ENCODE measurements around the gene LACTBL1. TPM values are rescaled to one million over a fixed set of nuclear protein-coding genes. Genes with fewer than 3 reads are reported as not detected.
A peak's percentile ranks its signal among the peaks of the same experiment; 100 is the strongest.
"Not testable (repeated sequence)": the region's sequence is repeated elsewhere in the genome, so short reads cannot be mapped to it uniquely, and the experiment has no call there.

Gene LACTBL1
- total RNA-seq, 1 donor from 2014 or later = not detected

- DNase-seq (ENCODE audit: low read depth) = peak; percentile 65
Measured at GRCh38 chr1:22976461-22977243, 4.0 kb upstream of the LACTBL1 start.

- no peak for DNase-seq (ENCODE audit: low read depth)
Measured at GRCh38 chr1:22976127-22976460, 3.4 kb upstream of the LACTBL1 start.

GRCh38 chr1:22975694-22976093 lies 3.0 kb upstream of the LACTBL1 start:
- DNase-seq (ENCODE audit: low read depth) = peak; percentile 16

GRCh38 chr1:22971611-22972405 lies 858 bp downstream of the LACTBL1 start:
- peak; percentile 15 for DNase-seq (ENCODE audit: low read depth)

GRCh38 chr1:22971161-22971560 lies 1.5 kb downstream of the LACTBL1 start:
- no peak for DNase-seq (ENCODE audit: low read depth)

- no peak for DNase-seq (ENCODE audit: low read depth)
Measured at GRCh38 chr1:22970096-22970495, 2.6 kb downstream of the LACTBL1 start.

- peak; percentile 26 for DNase-seq (ENCODE audit: low read depth)
Measured at GRCh38 chr1:22969304-22969709, 3.4 kb downstream of the LACTBL1 start.

- DNase-seq (ENCODE audit: low read depth) = no peak
Measured at GRCh38 chr1:22967833-22968232, 4.8 kb downstream of the LACTBL1 start.

- no peak for DNase-seq (ENCODE audit: low read depth)
Measured at GRCh38 chr1:22966309-22966708, 6.4 kb downstream of the LACTBL1 start.

GRCh38 chr1:22963044-22963677 lies 9.5 kb downstream of the LACTBL1 start:
- DNase-seq (ENCODE audit: low read depth) = no peak

GRCh38 chr1:22962558-22962957 lies 10.1 kb downstream of the LACTBL1 start:
- no peak for DNase-seq (ENCODE audit: low read depth)

- DNase-seq (ENCODE audit: low read depth) = no peak
Measured at GRCh38 chr1:22959545-22960360, 12.9 kb downstream of the LACTBL1 start.

GRCh38 chr1:22958556-22958955 lies 14.1 kb downstream of the LACTBL1 start:
- DNase-seq (ENCODE audit: low read depth) = no peak

GRCh38 chr1:22957066-22957465 lies 15.6 kb downstream of the LACTBL1 start:
- no peak for DNase-seq (ENCODE audit: low read depth)

- DNase-seq (ENCODE audit: low read depth) = no peak
Measured at GRCh38 chr1:22955146-22955545, 17.5 kb downstream of the LACTBL1 start.

GRCh38 chr1:22953740-22954141 lies 18.9 kb downstream of the LACTBL1 start:
- no peak for DNase-seq (ENCODE audit: low read depth)

GRCh38 chr1:22953057-22953739 lies 19.5 kb downstream of the LACTBL1 start:
- DNase-seq (ENCODE audit: low read depth) = no peak

- DNase-seq (ENCODE audit: low read depth) = no peak
Measured at GRCh38 chr1:22952694-22953056, 20.0 kb downstream of the LACTBL1 start.

GRCh38 chr1:22951796-22952195 lies 20.9 kb downstream of the LACTBL1 start:
- DNase-seq (ENCODE audit: low read depth) = no peak

GRCh38 chr1:22949822-22950331 lies 22.8 kb downstream of the LACTBL1 start:
- DNase-seq (ENCODE audit: low read depth) = no peak

GRCh38 chr1:22945171-22945570 lies 27.5 kb downstream of the LACTBL1 start:
- not testable (repeated sequence) for DNase-seq (ENCODE audit: low read depth)
